Neural progenitor cell (in vitro differentiated cells): ENCODE results near the gene TECTA.

ENCODE experiments used
- CTCF ChIP-seq: fragments of 200-600 bp; sonication (generic); IDR thresholded peaks from 2 replicates; pipeline ENCODE4 v1.5.1; 2017; ENCODE audit warnings: antibody characterized with exemption, mild to moderate bottlenecking
- EZH2phosphoT487 ChIP-seq: fragments of 200-600 bp; sonication (generic); IDR thresholded peaks from 2 replicates; pipeline ENCODE4 v1.6.1; 2017; ENCODE audit warnings: antibody characterized with exemption

- TF ChIP-seq EZH2phosphoT487 (no peak), CTCF (no peak)
Observed at GRCh38 chr11:121123496-121124069, 22.5 kb downstream of the TECTA start.
